ENCODE results near the gene LIPM. TPM values are rescaled to one million over a fixed set of nuclear protein-coding genes. Genes with fewer than 3 reads are reported as not detected.

The LIPM gene
- total RNA-seq, 4 donors from 2014 or later, result not detected

DNA sequence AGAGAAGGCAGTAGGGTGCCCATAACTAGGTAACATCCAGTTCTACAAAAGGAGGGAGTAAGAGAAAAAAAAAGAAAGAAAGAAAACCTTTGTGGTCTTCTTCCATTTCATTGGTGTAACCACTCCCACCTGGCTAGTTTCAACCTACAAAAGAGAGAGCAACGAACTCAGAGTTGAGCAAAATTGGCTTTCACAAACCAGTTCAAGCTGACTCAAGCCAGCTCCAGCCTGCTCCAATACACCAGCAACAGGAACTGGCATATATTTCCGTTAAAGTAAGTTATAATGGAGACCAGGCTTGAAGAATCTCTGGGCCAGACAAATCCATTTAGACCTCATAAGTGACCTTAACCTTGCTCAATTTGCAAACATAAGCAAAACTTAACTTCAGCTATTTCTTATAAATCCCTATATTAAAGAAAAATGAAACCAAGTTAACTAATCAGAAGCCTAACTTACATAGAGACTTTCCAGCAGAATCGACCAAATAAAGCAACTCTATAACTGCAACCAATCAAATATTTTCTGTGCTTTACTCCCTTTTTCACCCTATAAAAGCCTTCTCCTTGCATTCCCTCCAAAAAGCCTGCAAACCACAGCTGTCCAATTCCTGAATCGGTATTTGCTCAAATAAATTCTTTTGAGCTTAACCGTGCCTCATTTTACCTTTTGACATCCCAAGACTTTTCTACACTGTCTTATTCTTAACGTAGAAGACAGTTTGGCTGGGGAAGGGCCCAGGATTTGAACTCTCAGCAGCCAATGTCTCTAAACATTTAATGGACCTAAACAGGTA lies 39.0 kb downstream of the LIPM start:
- H3K4me1 ChIP-seq, result no peaks in the 10 kb centered on the region
- no peaks in the 10 kb centered on the region for H3K36me3 ChIP-seq
- H3K27me3 ChIP-seq, result no peaks in the 10 kb centered on the region
- no peaks in the 10 kb centered on the region for H3K9me3 ChIP-seq
- H3K4me3 ChIP-seq, result no peak overlapping the region
- intact Hi-C loops (cut with DNase I; ENCODE audit: low total_unique reads), result no loop called here
- no peak for TF ChIP-seq POLR2A (IDR thresholded peaks at IDR 0.05)
- TF ChIP-seq, protein P1, sequence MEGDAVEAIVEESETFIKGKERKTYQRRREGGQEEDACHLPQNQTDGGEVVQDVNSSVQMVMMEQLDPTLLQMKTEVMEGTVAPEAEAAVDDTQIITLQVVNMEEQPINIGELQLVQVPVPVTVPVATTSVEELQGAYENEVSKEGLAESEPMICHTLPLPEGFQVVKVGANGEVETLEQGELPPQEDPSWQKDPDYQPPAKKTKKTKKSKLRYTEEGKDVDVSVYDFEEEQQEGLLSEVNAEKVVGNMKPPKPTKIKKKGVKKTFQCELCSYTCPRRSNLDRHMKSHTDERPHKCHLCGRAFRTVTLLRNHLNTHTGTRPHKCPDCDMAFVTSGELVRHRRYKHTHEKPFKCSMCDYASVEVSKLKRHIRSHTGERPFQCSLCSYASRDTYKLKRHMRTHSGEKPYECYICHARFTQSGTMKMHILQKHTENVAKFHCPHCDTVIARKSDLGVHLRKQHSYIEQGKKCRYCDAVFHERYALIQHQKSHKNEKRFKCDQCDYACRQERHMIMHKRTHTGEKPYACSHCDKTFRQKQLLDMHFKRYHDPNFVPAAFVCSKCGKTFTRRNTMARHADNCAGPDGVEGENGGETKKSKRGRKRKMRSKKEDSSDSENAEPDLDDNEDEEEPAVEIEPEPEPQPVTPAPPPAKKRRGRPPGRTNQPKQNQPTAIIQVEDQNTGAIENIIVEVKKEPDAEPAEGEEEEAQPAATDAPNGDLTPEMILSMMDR (IDR thresholded peaks at IDR 0.05 in 4 of 5, conservative IDR thresholded peaks at IDR 0.05 in 1 of 5), result no peak
- no peak overlapping the region for H3K27ac ChIP-seq
- DNase-seq, result no peak
- in situ Hi-C loops (cut with MboI; ENCODE audit: low sequenced_read_pairs in 4 of 4), result loop anchor here in 2 of 4 donors (25.0 kb wide), 1 partner anchor 371 kb away; the partner anchor contains the start of gene CH25H (in 2 of the 2)
- ATAC-seq, result no peak

DNA sequence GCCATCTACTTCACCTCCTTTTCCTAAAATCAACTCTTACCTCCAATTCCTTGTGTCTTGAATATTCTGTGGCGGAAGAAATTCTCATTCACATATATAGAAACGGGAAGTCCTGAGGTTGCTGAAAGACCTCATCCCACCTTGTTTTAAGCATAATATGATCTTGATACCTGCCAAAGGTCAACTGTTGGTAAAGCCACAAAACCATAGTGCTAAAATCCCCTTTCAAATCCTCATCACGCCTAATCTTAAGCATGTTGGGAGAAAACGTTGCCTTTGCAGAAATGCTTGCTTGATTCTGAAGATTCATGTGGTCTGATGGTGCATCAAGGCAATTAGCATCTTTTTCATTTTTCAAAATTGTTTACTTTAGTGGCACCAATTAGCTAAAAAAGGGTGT lies 40.6 kb downstream of the LIPM start:
- ATAC-seq (no peak), DNase-seq (no peak)
- Histone ChIP-seq H3K9me3 (no peaks in the 10 kb centered on the region), H3K4me3 (no peak overlapping the region), H3K36me3 (no peaks in the 10 kb centered on the region), H3K27me3 (no peaks in the 10 kb centered on the region), H3K27ac (no peak overlapping the region), H3K4me1 (no peaks in the 10 kb centered on the region)
- TF ChIP-seq, protein P1 (IDR thresholded peaks at IDR 0.05 in 4 of 5, conservative IDR thresholded peaks at IDR 0.05 in 1 of 5), result no peak
- no peak for TF ChIP-seq POLR2A (IDR thresholded peaks at IDR 0.05)
- in situ Hi-C loops (cut with MboI; ENCODE audit: low sequenced_read_pairs in 4 of 4), result loop anchor here in 2 of 4 donors (25.0 kb wide), 1 partner anchor 369 kb away; the partner anchor contains the start of gene CH25H (in 2 of the 2)
- intact Hi-C loops (cut with DNase I; ENCODE audit: low total_unique reads), result no loop called here

DNA sequence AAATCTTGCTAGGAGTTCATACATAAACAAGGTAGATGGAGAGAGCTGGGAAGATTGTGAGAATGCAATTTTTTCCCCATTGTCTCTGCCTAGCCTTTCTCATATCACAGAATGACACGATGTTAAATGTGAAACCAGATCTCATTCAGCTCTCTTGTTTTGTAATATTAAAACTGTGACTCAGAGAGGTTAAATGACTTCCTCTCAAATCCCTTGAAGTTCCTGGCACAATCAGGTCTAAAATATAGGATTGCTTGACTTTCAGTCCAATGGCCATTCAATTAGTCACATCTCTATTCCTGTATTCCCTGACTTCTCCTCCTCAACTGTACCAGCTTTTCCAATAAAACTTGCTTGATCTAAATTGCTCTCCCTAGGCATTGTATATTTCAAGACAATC lies 46.0 kb downstream of the LIPM start:
- Histone ChIP-seq H3K9me3 (no peaks in the 10 kb centered on the region), H3K27me3 (no peaks in the 10 kb centered on the region), H3K4me3 (no peak overlapping the region), H3K27ac (no peak overlapping the region), H3K36me3 (no peaks in the 10 kb centered on the region), H3K4me1 (no peaks in the 10 kb centered on the region)
- in situ Hi-C loops (cut with MboI; ENCODE audit: low sequenced_read_pairs in 4 of 4), result loop anchor here in 2 of 4 donors (25.0 kb wide), 1 partner anchor 364 kb away; the partner anchor contains the start of gene CH25H (in 2 of the 2)
- intact Hi-C loops (cut with DNase I; ENCODE audit: low total_unique reads), result no loop called here
- TF ChIP-seq POLR2A (IDR thresholded peaks at IDR 0.05), result no peak
- TF ChIP-seq, protein P1 (IDR thresholded peaks at IDR 0.05 in 4 of 5, conservative IDR thresholded peaks at IDR 0.05 in 1 of 5), result no peak
- DNase-seq (no peak), ATAC-seq (no peak)

DNA sequence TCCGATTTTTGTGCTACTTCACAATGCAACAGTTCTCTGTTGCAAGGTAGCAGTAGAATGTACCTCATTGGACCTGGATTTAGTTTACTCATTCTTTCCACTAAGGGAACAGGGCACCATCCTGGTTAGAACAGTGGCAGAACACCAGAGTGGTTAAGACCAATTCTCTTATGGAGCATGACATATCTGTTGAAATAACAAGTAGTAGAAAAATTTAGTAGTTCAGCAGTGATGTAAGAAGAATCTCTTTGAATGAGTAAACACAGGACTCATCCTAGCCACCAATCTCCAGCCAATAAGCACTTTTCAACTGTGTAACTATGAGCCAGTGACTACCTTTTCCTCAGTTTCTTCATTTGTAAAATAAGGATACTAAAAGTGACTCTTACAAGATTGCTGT lies 46.7 kb downstream of the LIPM start:
- Histone ChIP-seq H3K4me1 (no peaks in the 10 kb centered on the region), H3K4me3 (no peak overlapping the region), H3K27me3 (no peaks in the 10 kb centered on the region), H3K9me3 (no peaks in the 10 kb centered on the region), H3K27ac (no peak overlapping the region), H3K36me3 (no peaks in the 10 kb centered on the region)
- no peak for TF ChIP-seq POLR2A (IDR thresholded peaks at IDR 0.05)
- TF ChIP-seq, protein P1 (IDR thresholded peaks at IDR 0.05 in 4 of 5, conservative IDR thresholded peaks at IDR 0.05 in 1 of 5), result no peak
- ATAC-seq (no peak), DNase-seq (no peak)
- intact Hi-C loops (cut with DNase I; ENCODE audit: low total_unique reads), result no loop called here
- in situ Hi-C loops (cut with MboI; ENCODE audit: low sequenced_read_pairs in 4 of 4), result loop anchor here in 2 of 4 donors (25.0 kb wide), 1 partner anchor 363 kb away; the partner anchor contains the start of gene CH25H (in 2 of the 2)

All from gastrocnemius medialis (tissue), 4 donors.